Retina (tissue), 1 donor: ENCODE results near the gene ARHGEF7.

Experiments used
- DNase-seq: peaks from one replicate; pipeline ENCODE4 v3.0.0-alpha.2; 2016

ARHGEF7 gene

GRCh38 chr13:111316161-111316730 lies 201.1 kb downstream of the ARHGEF7 start:
- DNase-seq: no peak

DNA sequence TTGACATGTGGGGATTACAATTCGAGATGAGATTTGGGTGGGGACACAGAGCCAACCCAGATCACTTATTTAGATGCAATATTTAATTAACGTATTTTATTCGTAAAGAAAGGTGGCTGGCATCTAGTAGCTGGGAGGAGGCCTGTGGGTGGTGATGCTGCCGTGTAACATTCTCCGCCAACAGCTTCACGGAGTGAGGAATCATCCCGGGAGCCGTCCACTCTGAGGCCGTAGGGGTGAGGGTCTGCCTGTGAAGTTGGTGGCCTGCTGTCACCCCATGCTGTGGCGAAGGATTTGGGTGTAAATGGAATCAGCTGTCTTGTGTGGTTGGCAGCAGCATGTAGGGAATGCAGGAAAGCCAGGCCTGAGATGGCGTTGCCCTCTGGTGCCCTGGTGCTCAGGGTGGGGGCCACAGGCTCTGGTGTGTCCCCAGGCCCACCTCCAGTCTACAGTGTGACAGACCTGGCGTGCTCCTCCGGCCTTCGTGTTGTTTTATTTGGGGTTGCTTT lies 202.0 kb downstream of the ARHGEF7 start:
- no peak for DNase-seq

GRCh38 chr13:111317571-111318345 lies 202.6 kb downstream of the ARHGEF7 start:
- DNase-seq: no peak

- DNase-seq: no peak
Measured at GRCh38 chr13:111318386-111318785, 203.3 kb downstream of the ARHGEF7 start.

- DNase-seq: no peak
Measured at GRCh38 chr13:111319521-111319920, 204.4 kb downstream of the ARHGEF7 start.

GRCh38 chr13:111319998-111320911 lies 205.1 kb downstream of the ARHGEF7 start, which contains the start of gene TEX29:
Gene TEX29 (plus strand): TSS chr13:111320642. CDS start chr13:111320891, 249 bp downstream.
- no peak for DNase-seq

DNA sequence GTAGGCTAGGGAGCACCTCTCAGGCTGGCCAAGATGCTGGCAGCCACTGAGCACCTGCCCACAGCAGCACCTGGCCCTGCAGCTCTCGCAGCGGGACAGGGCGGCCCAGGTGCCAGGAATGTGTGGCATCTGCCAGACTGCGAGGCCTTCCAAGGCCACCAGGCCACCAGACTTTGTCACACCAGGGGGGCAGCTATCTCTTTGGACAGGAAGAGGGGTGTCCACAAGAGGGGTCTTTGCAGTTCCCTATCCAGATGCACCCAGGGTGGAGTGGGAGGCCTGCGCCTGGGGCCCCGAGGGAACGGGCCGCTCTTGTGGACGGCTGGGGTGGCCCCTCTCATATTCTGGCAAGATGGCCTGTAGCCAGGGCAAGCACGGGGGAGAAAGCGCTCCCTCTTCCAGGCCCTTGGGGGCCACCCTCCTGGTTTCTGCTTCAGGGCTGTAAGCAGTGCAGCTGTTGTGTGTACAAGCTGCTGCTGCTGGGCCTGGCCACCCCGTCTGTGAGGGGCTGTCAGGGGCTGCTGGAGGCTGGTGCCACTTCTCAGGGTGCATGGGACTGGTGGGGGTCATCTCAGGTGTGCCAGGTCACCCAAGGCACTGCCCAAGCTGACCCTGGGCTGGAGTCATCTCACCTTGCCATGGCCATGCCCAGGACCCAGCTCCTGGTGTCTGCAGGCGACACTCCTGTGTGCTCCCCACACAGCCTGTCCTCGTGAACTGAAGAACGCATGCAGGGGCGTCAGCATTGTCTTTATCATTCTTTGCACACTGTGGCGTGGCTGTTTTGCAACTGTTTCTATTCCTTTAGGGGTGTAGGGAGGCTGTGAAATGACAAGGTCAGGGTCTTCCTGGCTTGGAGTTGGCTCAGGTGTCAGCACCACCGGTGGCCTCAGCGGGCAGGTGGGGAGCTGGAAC lies 207.1 kb downstream of the ARHGEF7 start:
- no peak for DNase-seq

GRCh38 chr13:111322916-111323331 lies 207.8 kb downstream of the ARHGEF7 start:
- no peak for DNase-seq

DNA sequence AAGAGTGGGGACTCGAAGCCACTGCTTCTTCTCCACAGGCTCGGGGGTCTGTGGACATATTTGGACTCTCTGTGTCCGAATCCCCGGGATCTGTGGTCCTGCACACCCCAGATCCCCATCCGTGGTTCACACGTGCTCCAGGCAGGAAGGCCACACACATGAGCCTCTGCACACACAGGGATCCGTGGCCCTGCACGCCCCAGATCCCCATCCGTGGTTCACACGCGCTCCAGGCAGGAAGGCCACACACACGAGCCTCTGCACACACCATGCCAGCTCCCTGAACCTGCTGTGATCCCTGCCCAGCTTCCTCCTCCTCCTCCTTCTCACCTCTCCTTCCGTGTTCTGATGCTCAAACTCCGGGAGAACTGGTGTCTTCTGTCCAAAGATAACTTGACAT lies 208.4 kb downstream of the ARHGEF7 start:
- DNase-seq: no peak

DNA sequence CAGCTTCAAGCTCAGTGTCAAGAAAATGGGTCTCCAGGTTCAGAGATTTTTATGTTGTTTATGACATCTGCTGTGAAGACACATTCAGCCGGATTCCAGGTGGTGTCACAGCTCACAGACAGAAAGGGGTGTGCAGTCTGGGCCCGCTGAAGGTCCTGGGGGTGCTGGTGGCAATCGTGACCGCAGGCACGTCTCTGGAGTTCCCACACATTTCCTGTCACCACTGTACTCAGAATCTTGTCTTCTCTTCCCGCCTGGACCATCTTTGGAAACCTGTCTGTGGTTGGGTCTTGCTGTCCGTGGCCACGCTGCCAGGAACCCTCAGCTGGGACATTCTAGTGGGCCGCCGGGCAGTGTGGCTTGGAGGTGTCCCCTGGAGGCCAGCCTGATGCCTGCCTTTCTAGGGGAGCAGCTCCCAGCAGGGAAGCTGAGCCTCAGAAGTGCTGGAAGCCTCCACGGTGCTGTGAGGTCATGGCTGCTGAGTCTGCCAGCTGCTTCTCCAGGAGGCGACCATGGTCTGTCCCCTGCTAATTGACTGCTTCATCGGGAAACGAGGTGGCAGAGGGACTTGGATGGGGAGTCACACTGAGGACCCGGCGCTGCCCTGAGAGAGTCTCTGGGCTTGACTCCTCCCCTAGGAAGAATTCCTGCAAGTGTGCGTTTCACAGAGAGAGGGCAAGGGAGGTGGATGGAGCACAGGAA lies 209.0 kb downstream of the ARHGEF7 start:
- no peak for DNase-seq

- DNase-seq: no peak
Measured at GRCh38 chr13:111324736-111325135, 209.6 kb downstream of the ARHGEF7 start.

DNA sequence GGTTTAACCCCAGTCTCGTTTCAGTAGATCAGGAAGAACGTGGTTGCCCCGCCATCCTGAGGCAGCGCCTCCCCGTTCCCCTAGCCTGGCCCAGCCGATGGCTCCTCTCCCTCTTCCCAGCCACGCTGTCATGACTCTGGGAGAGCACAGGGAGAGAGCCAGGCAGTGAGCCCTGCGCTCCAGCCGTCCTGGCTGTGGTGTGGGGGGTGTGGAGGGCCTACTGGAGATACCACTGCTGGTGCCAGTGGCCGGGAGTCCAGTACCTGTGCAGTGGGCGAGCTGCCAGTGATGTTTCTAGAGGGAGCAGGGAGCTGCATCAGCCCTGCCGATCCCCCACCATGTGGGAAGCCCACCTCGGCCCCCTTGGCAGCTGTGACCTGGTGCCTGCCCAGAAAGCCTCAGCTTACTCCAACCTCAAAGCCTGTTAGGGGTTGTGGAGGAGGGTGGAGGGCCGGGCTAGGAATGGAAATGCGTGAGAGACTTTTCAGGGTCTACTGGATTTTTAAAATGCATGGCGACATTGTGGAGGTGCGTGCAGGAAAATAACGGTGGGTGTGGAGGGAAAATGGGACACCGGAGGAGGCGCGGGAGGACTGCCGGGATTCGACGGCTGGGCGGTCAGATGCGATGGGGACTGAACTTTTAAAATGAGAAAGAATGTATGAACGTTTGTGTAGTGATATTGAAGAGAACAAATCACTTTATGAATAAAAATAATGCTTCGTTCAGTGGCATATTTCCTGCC lies 210.2 kb downstream of the ARHGEF7 start:
- no peak for DNase-seq

DNA sequence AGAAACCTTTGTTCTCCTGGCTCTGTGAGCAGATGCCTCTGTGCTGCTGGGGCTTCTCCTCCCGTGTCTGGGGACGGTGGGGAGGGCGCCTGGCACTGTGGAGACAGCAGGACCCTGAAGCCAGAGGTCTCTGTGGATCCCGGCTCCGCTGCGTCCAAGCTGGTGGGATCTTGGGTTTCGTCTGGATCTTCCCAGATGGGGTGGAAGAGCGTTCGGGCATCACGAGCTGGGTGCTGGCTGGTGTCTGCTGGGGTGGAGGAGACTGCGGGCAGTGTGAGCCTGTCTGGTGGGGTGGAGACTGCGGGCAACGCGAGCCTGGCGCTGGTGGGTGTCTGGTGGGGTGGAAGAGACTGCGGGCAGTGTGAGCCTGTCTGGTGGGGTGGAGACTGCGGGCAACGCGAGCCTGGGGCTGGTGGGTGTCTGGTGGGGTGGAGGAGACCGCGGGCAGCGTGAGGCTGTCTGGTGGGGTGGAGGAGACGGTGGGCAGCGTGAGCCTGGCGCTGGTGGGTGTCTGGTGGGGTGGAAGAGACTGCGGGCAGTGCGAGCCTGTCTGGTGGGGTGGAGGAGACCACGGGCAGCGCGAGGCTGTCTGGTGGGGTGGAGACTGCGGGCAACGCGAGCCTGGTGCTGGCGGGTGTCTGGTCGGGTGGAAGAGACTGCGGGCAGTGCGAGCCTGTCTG lies 211.0 kb downstream of the ARHGEF7 start:
- DNase-seq: no peak

DNA sequence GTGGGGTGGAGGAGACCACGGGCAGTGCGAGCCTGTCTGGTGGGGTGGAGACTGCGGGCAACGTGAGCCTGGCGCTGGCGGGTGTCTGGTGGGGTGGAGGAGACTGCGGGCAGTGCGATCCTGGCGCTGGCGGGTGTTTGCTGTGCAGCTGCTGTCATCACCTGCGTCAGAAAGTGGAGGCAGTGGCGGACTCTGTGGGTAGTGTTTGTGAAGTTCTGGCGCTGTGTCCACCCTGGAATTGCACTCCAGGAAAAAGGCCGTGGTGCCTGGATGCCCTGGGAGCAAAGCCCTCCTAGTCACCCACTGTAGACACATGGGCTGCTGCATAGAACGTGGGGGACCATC lies 211.5 kb downstream of the ARHGEF7 start:
- DNase-seq: no peak

GRCh38 chr13:111326981-111327642 lies 212.0 kb downstream of the ARHGEF7 start:
- DNase-seq: no peak

- no peak for DNase-seq
Measured at GRCh38 chr13:111327730-111328573, 212.8 kb downstream of the ARHGEF7 start.

- no peak for DNase-seq
Measured at GRCh38 chr13:111328574-111329410, 213.7 kb downstream of the ARHGEF7 start.

GRCh38 chr13:111329641-111330040 lies 214.5 kb downstream of the ARHGEF7 start:
- no peak for DNase-seq
